WTC11 (cell line): ENCODE measurements around the gene CLCN4. TPM values are rescaled to one million over a fixed set of nuclear protein-coding genes. Genes with fewer than 3 reads are reported as not detected.
A peak's percentile ranks its signal among the peaks of the same experiment; 100 is the strongest.

Experiments
- ATAC-seq: fragments of 200-7000 bp; cut with Tn5 transposase; 2 replicates; pipeline ENCODE4 v1.10.0; 2021; ENCODE audit warnings: mild to moderate bottlenecking, moderate library complexity
- CTCF ChIA-PET: fragments of 300-600 bp; sonication (Branson Sonifier 250); formaldehyde crosslinking; loops from one replicate; lab custom pipeline; 2021; ENCODE audit warnings: antibody characterized with exemption; lab: Charles Lee
- POLR2A ChIA-PET: fragments of 350-600 bp; sonication (Branson Sonifier 250); formaldehyde crosslinking; loops from one replicate; lab custom pipeline; 2021; ENCODE audit warnings: antibody characterized with exemption; lab: Charles Lee
- DNase-seq: peaks from one replicate; pipeline ENCODE4 v3.0.0; 2021; ENCODE audit warnings: low spot score
- H3K27ac Mint-ChIP-seq: 2 replicates; pipeline ENCODE4 v1.8.0; 2021; ENCODE audit warnings: mixed read lengths
- H3K27me3 Mint-ChIP-seq: 2 replicates; pipeline ENCODE4 v1.8.0; 2021; ENCODE audit warnings: low read depth, mild to moderate bottlenecking, moderate library complexity, mixed read lengths
- H3K36me3 Mint-ChIP-seq: 2 replicates; pipeline ENCODE4 v1.8.0; 2021; ENCODE audit warnings: mixed read lengths
- H3K4me1 Mint-ChIP-seq: 2 replicates; pipeline ENCODE4 v1.8.0; 2022; ENCODE audit warnings: mixed read lengths
- H3K4me3 Mint-ChIP-seq: 2 replicates; pipeline ENCODE4 v1.8.0; 2021; ENCODE audit warnings: mild to moderate bottlenecking, moderate library complexity, mixed read lengths
- H3K9me3 Mint-ChIP-seq: 2 replicates; pipeline ENCODE4 v1.8.0; 2021; ENCODE audit warnings: mixed read lengths
- ETV6 ChIP-seq: sonication (generic); formaldehyde crosslinking; IDR thresholded peaks from 2 replicates; pipeline ENCODE4 v1.8.1; 2022; ENCODE audit warnings: mild to moderate bottlenecking, missing genetic modification reagents
- FOXJ3 ChIP-seq: sonication (generic); formaldehyde crosslinking; IDR thresholded peaks from 2 replicates; pipeline ENCODE4 v1.9.0; 2021; ENCODE audit warnings: missing genetic modification reagents, mild to moderate bottlenecking, borderline replicate concordance
- GRHL2 ChIP-seq: fragments of 250-450 bp; sonication (Bioruptor Pico); IDR thresholded peaks from 2 replicates; pipeline ENCODE4 v1.8.0; 2022; ENCODE audit warnings: mild to moderate bottlenecking, moderate library complexity; ENCODE audit not compliant: insufficient replicate concordance, severe bottlenecking
- GTF2I ChIP-seq: fragments of 250-450 bp; sonication (Bioruptor Pico); conservative IDR thresholded peaks from 2 replicates; pipeline ENCODE4 v1.4.0; 2021; ENCODE audit warnings: mild to moderate bottlenecking
- MLX ChIP-seq: sonication (generic); formaldehyde crosslinking; IDR thresholded peaks from 2 replicates; pipeline ENCODE4 v1.8.1; 2023; ENCODE audit warnings: mild to moderate bottlenecking, missing genetic modification reagents, moderate library complexity
- NFATC4 ChIP-seq: fragments of 250-450 bp; sonication (Bioruptor Pico); IDR thresholded peaks from 2 replicates; pipeline ENCODE4 v1.9.0; 2021; ENCODE audit warnings: mild to moderate bottlenecking
- NFE2L1 ChIP-seq: sonication (generic); formaldehyde crosslinking; IDR thresholded peaks from 2 replicates; pipeline ENCODE4 v1.8.1; 2023; ENCODE audit warnings: missing genetic modification reagents
- NR1H2 ChIP-seq: sonication (generic); formaldehyde crosslinking; IDR thresholded peaks from 2 replicates; pipeline ENCODE4 v1.9.0; 2021; ENCODE audit warnings: mild to moderate bottlenecking, moderate library complexity, missing genetic modification reagents
- OVOL2 ChIP-seq: fragments of 250-450 bp; sonication (Bioruptor Pico); IDR thresholded peaks from 2 replicates; pipeline ENCODE4 v1.9.0; 2021; ENCODE audit warnings: mild to moderate bottlenecking, borderline replicate concordance
- SOX15 ChIP-seq: fragments of 250-450 bp; sonication (Bioruptor Pico); IDR thresholded peaks from 2 replicates; pipeline ENCODE4 v1.9.0; 2021; ENCODE audit warnings: mild to moderate bottlenecking
- TEAD4 ChIP-seq: sonication (generic); formaldehyde crosslinking; IDR thresholded peaks from 2 replicates; pipeline ENCODE4 v1.8.0; 2022; ENCODE audit warnings: mild to moderate bottlenecking, missing genetic modification reagents
- ZNF138 ChIP-seq: sonication (generic); formaldehyde crosslinking; conservative IDR thresholded peaks from 2 replicates; pipeline ENCODE4 v1.8.1; 2022; ENCODE audit warnings: mild to moderate bottlenecking, moderate library complexity, missing genetic modification reagents
- ZNF396 ChIP-seq: fragments of 250-450 bp; sonication (Bioruptor Pico); IDR thresholded peaks from 2 replicates; pipeline ENCODE4 v1.8.0; 2021; ENCODE audit warnings: mild to moderate bottlenecking, moderate library complexity, borderline replicate concordance
- ZNF532 ChIP-seq: fragments of 250-450 bp; sonication (Bioruptor Pico); IDR thresholded peaks from 2 replicates; pipeline ENCODE4 v1.9.0; 2021; ENCODE audit warnings: mild to moderate bottlenecking, borderline replicate concordance
- total RNA-seq: library from RNA; stranded (reverse); gene quantifications from 3 replicates; pipeline ENCODE4 v1.2.3, GENCODE V29; 2021
- TF ChIP-seq, protein P1 (sequence below): fragments of 200-600 bp; IDR thresholded peaks from 2 replicates; pipeline ENCODE4 v1.8.0; 2022; ENCODE audit warnings: antibody characterized with exemption
- TF ChIP-seq, protein P2 (sequence below): sonication (generic); formaldehyde crosslinking; conservative IDR thresholded peaks from 2 replicates; pipeline ENCODE4 v1.8.1; 2022; ENCODE audit warnings: mild to moderate bottlenecking, missing genetic modification reagents
- TF ChIP-seq, protein P3 (sequence below): sonication (generic); formaldehyde crosslinking; conservative IDR thresholded peaks from 2 replicates; pipeline ENCODE4 v1.8.1; 2023; ENCODE audit warnings: mild to moderate bottlenecking, low read depth, missing genetic modification reagents, moderate library complexity
- TF ChIP-seq, protein P4 (sequence below): fragments of 250-450 bp; sonication (Bioruptor Pico); IDR thresholded peaks from 2 replicates; pipeline ENCODE4 v2.1.2; 2022; ENCODE audit warnings: mild to moderate bottlenecking, moderate library complexity

Gene CLCN4
- total RNA-seq, 1 experiment from 2014 or later, result 8.9 TPM

- ATAC-seq (no peak), DNase-seq (no peak)
- Mint-ChIP-seq H3K27ac (peak overlapping the region; percentile 26; the same call in 1 of the 2 replicates), H3K27me3 (no peaks in the 10 kb centered on the region; the same call in 1 of the 2 replicates), H3K4me3 (no peak overlapping the region), H3K36me3 (no peaks in the 10 kb centered on the region), H3K9me3 (no peaks in the 10 kb centered on the region)
- CTCF ChIA-PET, result no interaction called here
- TF ChIP-seq ETV6 (no peak), SOX15 (no peak), MLX (CRISPR knock-in tag) (no peak), ZNF138 (CRISPR knock-in tag) (no peak), GTF2I (CRISPR knock-in tag) (no peak), GRHL2 (CRISPR knock-in tag) (no peak), NR1H2 (CRISPR knock-in tag) (no peak), NFE2L1 (CRISPR knock-in tag) (no peak), ZNF396 (CRISPR knock-in tag) (no peak), NFATC4 (CRISPR knock-in tag) (no peak), TEAD4 (no peak), FOXJ3 (CRISPR knock-in tag) (no peak), OVOL2 (CRISPR knock-in tag) (no peak), ZNF532 (no peak)
- TF ChIP-seq, protein P1, sequence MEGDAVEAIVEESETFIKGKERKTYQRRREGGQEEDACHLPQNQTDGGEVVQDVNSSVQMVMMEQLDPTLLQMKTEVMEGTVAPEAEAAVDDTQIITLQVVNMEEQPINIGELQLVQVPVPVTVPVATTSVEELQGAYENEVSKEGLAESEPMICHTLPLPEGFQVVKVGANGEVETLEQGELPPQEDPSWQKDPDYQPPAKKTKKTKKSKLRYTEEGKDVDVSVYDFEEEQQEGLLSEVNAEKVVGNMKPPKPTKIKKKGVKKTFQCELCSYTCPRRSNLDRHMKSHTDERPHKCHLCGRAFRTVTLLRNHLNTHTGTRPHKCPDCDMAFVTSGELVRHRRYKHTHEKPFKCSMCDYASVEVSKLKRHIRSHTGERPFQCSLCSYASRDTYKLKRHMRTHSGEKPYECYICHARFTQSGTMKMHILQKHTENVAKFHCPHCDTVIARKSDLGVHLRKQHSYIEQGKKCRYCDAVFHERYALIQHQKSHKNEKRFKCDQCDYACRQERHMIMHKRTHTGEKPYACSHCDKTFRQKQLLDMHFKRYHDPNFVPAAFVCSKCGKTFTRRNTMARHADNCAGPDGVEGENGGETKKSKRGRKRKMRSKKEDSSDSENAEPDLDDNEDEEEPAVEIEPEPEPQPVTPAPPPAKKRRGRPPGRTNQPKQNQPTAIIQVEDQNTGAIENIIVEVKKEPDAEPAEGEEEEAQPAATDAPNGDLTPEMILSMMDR, result no peak
- TF ChIP-seq, protein P2, sequence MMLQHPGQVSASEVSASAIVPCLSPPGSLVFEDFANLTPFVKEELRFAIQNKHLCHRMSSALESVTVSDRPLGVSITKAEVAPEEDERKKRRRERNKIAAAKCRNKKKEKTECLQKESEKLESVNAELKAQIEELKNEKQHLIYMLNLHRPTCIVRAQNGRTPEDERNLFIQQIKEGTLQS, result no peak
- TF ChIP-seq, protein P3, sequence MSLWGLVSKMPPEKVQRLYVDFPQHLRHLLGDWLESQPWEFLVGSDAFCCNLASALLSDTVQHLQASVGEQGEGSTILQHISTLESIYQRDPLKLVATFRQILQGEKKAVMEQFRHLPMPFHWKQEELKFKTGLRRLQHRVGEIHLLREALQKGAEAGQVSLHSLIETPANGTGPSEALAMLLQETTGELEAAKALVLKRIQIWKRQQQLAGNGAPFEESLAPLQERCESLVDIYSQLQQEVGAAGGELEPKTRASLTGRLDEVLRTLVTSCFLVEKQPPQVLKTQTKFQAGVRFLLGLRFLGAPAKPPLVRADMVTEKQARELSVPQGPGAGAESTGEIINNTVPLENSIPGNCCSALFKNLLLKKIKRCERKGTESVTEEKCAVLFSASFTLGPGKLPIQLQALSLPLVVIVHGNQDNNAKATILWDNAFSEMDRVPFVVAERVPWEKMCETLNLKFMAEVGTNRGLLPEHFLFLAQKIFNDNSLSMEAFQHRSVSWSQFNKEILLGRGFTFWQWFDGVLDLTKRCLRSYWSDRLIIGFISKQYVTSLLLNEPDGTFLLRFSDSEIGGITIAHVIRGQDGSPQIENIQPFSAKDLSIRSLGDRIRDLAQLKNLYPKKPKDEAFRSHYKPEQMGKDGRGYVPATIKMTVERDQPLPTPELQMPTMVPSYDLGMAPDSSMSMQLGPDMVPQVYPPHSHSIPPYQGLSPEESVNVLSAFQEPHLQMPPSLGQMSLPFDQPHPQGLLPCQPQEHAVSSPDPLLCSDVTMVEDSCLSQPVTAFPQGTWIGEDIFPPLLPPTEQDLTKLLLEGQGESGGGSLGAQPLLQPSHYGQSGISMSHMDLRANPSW, result no peak
- TF ChIP-seq, protein P4, sequence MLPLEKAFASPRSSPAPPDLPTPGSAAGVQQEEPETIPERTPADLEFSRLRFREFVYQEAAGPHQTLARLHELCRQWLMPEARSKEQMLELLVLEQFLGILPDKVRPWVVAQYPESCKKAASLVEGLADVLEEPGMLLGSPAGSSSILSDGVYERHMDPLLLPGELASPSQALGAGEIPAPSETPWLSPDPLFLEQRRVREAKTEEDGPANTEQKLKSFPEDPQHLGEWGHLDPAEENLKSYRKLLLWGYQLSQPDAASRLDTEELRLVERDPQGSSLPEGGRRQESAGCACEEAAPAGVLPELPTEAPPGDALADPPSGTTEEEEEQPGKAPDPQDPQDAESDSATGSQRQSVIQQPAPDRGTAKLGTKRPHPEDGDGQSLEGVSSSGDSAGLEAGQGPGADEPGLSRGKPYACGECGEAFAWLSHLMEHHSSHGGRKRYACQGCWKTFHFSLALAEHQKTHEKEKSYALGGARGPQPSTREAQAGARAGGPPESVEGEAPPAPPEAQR (CRISPR knock-in tag), result no peak
- TF ChIP-seq, all 79 proteins: peak for 0
- peaks cover 35% of the 10 kb centered on the region for H3K4me1 Mint-ChIP-seq
- POLR2A ChIA-PET, result no interaction called here
Observed at GRCh38 chrX:10176121-10177003, 19.6 kb downstream of the CLCN4 start.
